Measurements from ENCODE around the gene ADARB2.

Gene ADARB2

DNA sequence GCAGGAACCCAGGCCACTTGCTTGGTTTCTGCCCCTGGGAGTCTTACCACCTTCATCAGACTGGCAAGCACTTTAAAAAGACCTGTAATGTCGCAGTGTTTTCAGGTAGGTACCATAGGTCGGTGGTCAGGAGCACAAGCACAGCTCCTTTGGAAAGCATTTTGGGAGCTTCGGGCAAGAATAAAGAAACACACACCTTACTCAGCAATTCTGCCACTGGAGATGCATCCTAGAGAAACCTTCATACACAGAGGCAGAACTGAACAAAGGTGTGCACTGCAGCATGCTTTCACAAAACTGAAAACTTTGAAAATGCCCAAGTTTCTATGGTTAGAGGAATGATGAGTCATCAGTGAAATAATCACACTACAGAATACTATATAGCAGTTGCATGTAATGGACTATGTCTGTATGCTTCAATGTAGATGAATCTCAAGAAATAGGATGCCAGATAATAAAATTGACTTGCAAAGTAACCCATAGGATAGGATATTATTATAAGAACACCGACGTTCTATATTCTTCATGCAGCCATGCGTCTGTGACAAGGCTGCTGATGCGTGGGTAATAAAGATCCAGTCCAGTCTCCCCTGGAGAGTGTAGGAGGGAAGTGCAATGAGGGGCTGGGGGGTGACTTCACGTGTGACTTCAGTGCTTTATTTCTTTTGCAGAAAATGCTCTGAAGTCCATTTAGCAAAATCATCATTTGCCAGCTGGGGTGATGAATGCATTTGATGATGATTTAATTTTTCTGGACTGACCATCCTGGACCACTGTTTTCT is 371.6 kb downstream of the ADARB2 start:
- TF ChIP-seq, protein P1, sequence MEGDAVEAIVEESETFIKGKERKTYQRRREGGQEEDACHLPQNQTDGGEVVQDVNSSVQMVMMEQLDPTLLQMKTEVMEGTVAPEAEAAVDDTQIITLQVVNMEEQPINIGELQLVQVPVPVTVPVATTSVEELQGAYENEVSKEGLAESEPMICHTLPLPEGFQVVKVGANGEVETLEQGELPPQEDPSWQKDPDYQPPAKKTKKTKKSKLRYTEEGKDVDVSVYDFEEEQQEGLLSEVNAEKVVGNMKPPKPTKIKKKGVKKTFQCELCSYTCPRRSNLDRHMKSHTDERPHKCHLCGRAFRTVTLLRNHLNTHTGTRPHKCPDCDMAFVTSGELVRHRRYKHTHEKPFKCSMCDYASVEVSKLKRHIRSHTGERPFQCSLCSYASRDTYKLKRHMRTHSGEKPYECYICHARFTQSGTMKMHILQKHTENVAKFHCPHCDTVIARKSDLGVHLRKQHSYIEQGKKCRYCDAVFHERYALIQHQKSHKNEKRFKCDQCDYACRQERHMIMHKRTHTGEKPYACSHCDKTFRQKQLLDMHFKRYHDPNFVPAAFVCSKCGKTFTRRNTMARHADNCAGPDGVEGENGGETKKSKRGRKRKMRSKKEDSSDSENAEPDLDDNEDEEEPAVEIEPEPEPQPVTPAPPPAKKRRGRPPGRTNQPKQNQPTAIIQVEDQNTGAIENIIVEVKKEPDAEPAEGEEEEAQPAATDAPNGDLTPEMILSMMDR (IDR thresholded peaks at IDR 0.05; ENCODE audit: low read depth, low read length, missing control alignments): no peak
- no peak overlapping the region for H3K4me3 ChIP-seq (ENCODE audit: low read depth, low read length)
- DNase-seq (ENCODE audit: low read depth): no peak

DNA sequence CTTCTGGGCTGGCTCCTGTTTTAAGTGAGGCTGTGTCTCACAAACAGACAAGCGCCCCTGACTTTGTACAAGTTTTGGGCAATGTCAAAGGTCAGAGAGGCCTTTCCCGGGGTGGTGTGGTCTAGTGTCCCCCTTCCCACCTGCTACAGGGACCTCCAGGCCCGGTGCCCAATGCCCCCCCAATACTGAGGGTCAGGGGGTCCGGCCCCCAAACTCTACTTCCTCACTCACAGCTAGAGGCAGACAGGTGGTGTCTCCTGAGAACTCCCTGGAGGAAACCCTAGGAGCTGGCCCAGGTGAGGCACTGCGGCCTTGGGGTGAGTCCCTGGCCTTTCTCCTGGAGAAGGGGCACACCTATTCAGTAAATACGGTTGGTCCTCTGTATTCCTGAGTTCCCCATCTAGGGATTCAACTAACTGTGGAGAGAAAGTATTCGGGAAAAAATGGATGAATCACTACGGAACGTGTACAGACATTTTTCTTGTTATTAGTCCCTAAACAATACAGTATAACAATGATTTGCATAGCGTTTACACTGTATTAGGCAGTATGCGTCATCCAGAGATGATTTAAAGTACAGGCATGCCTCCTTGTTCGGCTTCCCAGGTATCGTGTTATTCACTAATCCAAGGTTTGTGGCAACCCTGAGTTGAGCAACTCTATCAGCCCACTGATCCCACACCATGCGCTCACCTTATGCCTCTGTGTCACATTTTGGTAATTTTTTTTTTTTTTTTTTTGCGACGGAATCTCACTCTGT is 373.0 kb downstream of the ADARB2 start:
- no peak overlapping the region for H3K4me3 ChIP-seq (ENCODE audit: low read depth, low read length)
- no peak for DNase-seq (ENCODE audit: low read depth)
- TF ChIP-seq, protein P1 (IDR thresholded peaks at IDR 0.05; ENCODE audit: low read depth, low read length, missing control alignments): no peak

DNA sequence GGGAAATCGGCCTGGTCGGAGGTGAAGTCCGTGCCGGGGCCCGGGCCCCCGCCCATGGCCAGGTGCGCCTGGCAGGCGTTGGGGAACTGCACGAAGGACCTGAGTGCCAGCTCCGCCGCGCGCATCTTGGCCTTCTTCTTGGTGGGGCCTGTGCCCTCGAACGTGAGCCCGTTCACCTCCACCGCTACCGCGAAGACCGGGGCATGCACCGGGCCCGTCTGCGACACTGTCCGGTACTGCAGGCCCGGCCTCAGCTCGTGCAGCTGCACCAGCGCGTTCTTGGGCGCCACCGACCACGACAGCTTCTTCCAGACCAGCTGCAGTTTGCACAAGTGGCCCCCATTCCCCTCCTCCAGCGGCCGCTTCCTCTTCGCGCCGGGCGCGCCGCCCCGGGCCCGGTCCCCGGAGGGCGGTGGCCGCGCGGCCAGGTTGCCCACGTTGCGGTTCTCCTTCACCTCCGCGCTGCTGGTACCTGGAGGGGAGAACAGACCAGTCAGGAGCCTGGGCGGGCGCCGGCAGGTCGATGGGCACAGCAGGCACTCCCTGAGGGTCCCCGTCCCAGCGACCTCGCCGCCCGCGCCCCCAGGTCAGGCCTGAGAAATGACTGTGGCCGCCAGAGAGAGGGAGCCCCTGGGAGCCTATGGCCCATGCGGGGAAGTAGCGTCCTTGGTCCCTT is 373.7 kb downstream of the ADARB2 start:
- no peak overlapping the region for H3K4me3 ChIP-seq (ENCODE audit: low read depth, low read length)
- TF ChIP-seq, protein P1 (IDR thresholded peaks at IDR 0.05; ENCODE audit: low read depth, low read length, missing control alignments): no peak
- DNase-seq (ENCODE audit: low read depth): no peak

DNA sequence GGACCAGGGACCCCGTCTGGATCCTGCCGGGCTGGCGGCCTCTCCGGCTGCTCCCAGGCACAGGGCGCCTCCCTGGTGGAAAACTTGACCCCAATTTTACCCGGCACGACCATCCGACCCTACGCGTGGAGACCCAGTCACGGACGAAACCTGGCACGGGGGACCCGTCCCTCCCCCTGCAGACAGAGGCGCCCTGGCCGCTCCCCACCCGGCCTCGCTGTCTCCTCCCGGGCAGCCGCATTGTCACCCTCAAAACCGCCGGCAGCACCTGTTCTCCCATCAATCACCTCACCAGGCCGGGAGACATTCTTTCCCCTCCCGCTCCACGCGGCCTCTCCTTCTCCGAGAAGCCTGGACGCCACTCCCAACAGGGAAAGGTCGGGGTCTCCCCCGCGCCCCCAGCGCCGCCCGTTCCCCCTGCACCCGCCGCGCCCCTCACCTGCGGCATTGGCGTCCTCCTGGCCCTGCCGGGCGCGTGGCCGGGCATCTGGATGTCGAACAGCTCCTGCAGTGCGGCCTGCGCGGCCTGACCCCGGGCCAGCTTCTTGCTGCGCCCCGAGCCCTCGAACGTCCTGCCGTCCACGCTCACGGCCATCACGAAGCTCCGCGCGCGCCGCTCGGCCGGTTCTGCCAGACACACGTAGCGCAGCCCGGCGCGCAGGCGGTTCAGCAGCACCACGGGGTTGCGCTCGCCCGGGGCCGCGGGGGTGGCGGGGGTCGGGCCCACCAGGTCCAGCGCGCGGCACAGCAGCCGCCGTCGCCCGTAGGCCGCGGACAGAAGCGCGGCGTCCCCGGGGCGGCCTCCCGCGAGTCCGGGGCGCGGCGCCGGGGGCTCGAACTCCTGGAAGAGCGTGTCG is 374.5 kb downstream of the ADARB2 start:
- TF ChIP-seq, protein P1 (IDR thresholded peaks at IDR 0.05; ENCODE audit: low read depth, low read length, missing control alignments): no peak
- H3K4me3 ChIP-seq (ENCODE audit: low read depth, low read length): no peak overlapping the region
- no peak for DNase-seq (ENCODE audit: low read depth)

DNA sequence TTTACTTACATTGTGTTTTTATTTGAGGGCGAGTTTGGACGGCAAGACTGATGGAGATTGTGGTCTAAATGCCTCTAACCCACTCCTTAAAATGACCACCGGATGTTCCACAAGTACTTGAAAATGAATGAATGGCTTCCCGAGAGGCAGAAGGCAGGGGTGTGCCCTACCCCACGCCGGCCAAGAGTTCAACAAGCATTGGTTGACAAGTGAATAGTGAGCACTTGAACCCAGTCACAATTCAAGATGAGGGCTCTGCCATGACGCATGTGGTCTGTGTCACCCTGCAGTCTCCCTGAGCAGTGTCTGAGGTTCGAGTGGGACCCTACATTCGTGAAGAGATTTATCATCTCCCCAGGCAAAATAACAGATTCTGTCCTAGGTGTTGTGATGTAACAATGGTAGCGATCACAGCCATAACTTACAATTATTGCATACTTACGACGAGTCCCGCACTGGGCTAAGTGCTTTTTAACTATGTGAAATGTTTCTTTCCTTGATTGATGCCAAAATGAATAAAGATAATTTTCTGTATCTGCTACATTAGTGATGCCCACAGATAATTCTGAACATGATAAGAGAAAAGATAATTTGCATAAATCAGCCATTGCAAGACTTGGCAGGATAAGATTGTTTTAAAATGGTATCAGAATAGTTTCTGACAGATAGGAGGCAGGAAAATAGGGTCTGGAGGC is 375.8 kb downstream of the ADARB2 start:
- no peak for DNase-seq (ENCODE audit: low read depth)

More for the DNA sequence above, 375.8 kb downstream of the ADARB2 start:
- TF ChIP-seq, protein P1 (IDR thresholded peaks at IDR 0.05; ENCODE audit: low read depth, low read length, missing control alignments): no peak
- H3K4me3 ChIP-seq (ENCODE audit: low read depth, low read length): no peak overlapping the region

All from GM12864 (cell line).